Transverse colon (tissue), 4 donors: ENCODE data around the gene WASF2. TPM values are rescaled to one million over a fixed set of nuclear protein-coding genes. Genes with fewer than 3 reads are reported as not detected.

Experiments
- DNase-seq: peaks from one replicate; pipeline ENCODE4 v3.0.0-alpha.2; 2019
- H3K27ac ChIP-seq, 4 donors: fragments of 200-600 bp; sonication (generic); 2 replicates each; pipeline ENCODE4 v1.5.1; 2016 to 2018; ENCODE audit warnings: inconsistent platforms in 4 of 4
- H3K27me3 ChIP-seq: fragments of 200-600 bp; sonication (generic); 2 replicates; pipeline ENCODE4 v1.5.1; 2017; ENCODE audit warnings: inconsistent platforms
- H3K36me3 ChIP-seq, 4 donors: fragments of 200-600 bp; sonication (generic); 2 replicates each; pipeline ENCODE4 v1.5.1; 2017 to 2019; ENCODE audit warnings: inconsistent platforms in 4 of 4
- H3K4me1 ChIP-seq, 4 donors: fragments of 200-600 bp; sonication (generic); 2 replicates each; pipeline ENCODE4 v1.5.1; 2017 to 2020; ENCODE audit warnings: inconsistent platforms in 4 of 4
- H3K4me3 ChIP-seq, 4 donors: fragments of 200-600 bp; sonication (generic); 1 replicate in 1 of 4; 2 replicates in 3 of 4; pipeline versions ENCODE4 v1.5.1 to v1.6.1; 2017 to 2019; ENCODE audit warnings: inconsistent platforms in 4 of 4
- H3K9me3 ChIP-seq, 2 donors: fragments of 200-600 bp; sonication (generic); 2 replicates each; pipeline ENCODE4 v1.5.1; 2017 to 2019; ENCODE audit warnings: inconsistent platforms in 2 of 2
- CTCF ChIP-seq, 5 experiments: fragments of 200-600 bp in 3 of 5; fragments of 450-650 bp in 2 of 5; sonication (generic) in 3 of 5; IDR thresholded peaks; 1 replicate in 2 of 5; 2 replicates in 3 of 5; pipeline ENCODE4 v1.5.1; 2016 to 2017; ENCODE audit warnings: antibody characterized with exemption in 5 of 5, inconsistent platforms in 3 of 5, mild to moderate bottlenecking in 2 of 5, moderate library complexity in 1 of 5
- EP300 ChIP-seq: sonication (generic); formaldehyde crosslinking; IDR thresholded peaks from one replicate; pipeline ENCODE4 v1.6.1; 2017; ENCODE audit warnings: antibody characterized with exemption, low read depth
- POLR2A ChIP-seq: fragments of 450-650 bp; IDR thresholded peaks from one replicate; pipeline ENCODE4 v1.6.1; 2016; ENCODE audit warnings: antibody characterized with exemption, mild to moderate bottlenecking, moderate library complexity
- POLR2AphosphoS5 ChIP-seq, 3 donors: sonication (generic); formaldehyde crosslinking; IDR thresholded peaks; one replicate each; pipeline ENCODE4 v1.6.1; 2016; ENCODE audit warnings: antibody characterized with exemption in 3 of 3
- WGBS, 2 donors: methylation state at CpG; one replicate each; pipeline ENCODE4 v1.1.5; 2018; ENCODE audit warnings: low coverage in 1 of 2; 5-methylcytosine and 5-hydroxymethylcytosine counted together
- in situ Hi-C, 4 donors: fragments of 200-750 bp; cut with MboI; loops; one replicate each; pipeline versions ENCODE4 v1.15.0 to v1.15.1; 2017; ENCODE audit warnings: low sequenced_read_pairs in 3 of 4, low pct_ligation_motif_present in 1 of 4, low pct_unique_long_range_greater_than_20kb in 1 of 4
- intact Hi-C: fragments of 100-400 bp; cut with DNase I; formaldehyde crosslinking; loops from one replicate; pipeline ENCODE4 v1.15.1; 2023; ENCODE audit warnings: low total_unique reads
- total RNA-seq, 4 donors: library from RNA; depleted of rRNA; stranded (reverse); fragments of >200 nt; gene quantifications; one replicate each; pipeline ENCODE4 v1.1.0, GENCODE V29; 2016

The WASF2 gene
- total RNA-seq, 4 donors from 2014 or later, result 34.6 to 114 (median 60.9) TPM

GRCh38 chr1:27405074-27405473, 84.9 kb downstream of the WASF2 start:
- no peaks in the 10 kb centered on the region for H3K27me3 ChIP-seq
- in situ Hi-C loops (loop anchor here in 1 of 4 donors (10.0 kb wide), 1 partner anchor 200 kb away; the partner anchor contains the start of gene AHDC1), intact Hi-C loops (no loop called here)
- H3K36me3 ChIP-seq, result peaks cover 0 to 27% (median 12%) of the 10 kb centered on the region in 4 donors
- no peak overlapping the region for H3K4me3 ChIP-seq
- peaks cover 10 to 54% (median 42%) of the 10 kb centered on the region in 4 donors for H3K4me1 ChIP-seq
- peak overlapping the region; percentile 65 to 88 (median 81) for H3K27ac ChIP-seq
- no peak for DNase-seq
- H3K9me3 ChIP-seq, result no peaks in the 10 kb centered on the region
- 78% methylated on average over 13 of the region's 13 CpGs; no CpG with 5 or more reads in 1 of the 2 donors for WGBS, 2 donors
- TF ChIP-seq CTCF (IDR thresholded peaks at IDR 0.05) (no peak), POLR2A (no peak), EP300 (no peak), POLR2AphosphoS5 (IDR thresholded peaks at IDR 0.05) (no peak)

GRCh38 chr1:27403931-27404330, 86.0 kb downstream of the WASF2 start:
- TF ChIP-seq CTCF (IDR thresholded peaks at IDR 0.05) (no peak), EP300 (no peak), POLR2AphosphoS5 (IDR thresholded peaks at IDR 0.05) (no peak), POLR2A (no peak)
- no peak for DNase-seq
- peak overlapping the region; percentile 65 to 88 (median 81) for H3K27ac ChIP-seq
- H3K27me3 ChIP-seq, result no peaks in the 10 kb centered on the region
- in situ Hi-C loops (loop anchor here in 1 of 4 donors (10.0 kb wide), 1 partner anchor 201 kb away; the partner anchor contains the start of gene AHDC1), intact Hi-C loops (no loop called here)
- H3K4me1 ChIP-seq, result peaks cover 10 to 60% (median 42%) of the 10 kb centered on the region in 4 donors
- peaks cover 0 to 21% (median 9%) of the 10 kb centered on the region in 4 donors for H3K36me3 ChIP-seq
- H3K4me3 ChIP-seq, result no peak overlapping the region
- no peaks in the 10 kb centered on the region for H3K9me3 ChIP-seq

- H3K27ac ChIP-seq, result peak overlapping the region; percentile 65 to 88 (median 81)
- H3K4me3 ChIP-seq, result peak overlapping the region in 1 of 4 donors; percentile 6
- H3K9me3 ChIP-seq, result no peaks in the 10 kb centered on the region
- H3K27me3 ChIP-seq, result no peaks in the 10 kb centered on the region
- 55% methylated on average over 24 of the region's 24 CpGs; no CpG with 5 or more reads in 1 of the 2 donors for WGBS, 2 donors
- intact Hi-C loops, result no loop called here
- peak; percentile 55 for DNase-seq
- peak in 1 of 5 experiments; percentile 4 for TF ChIP-seq CTCF (IDR thresholded peaks at IDR 0.05)
- TF ChIP-seq POLR2A, result no peak
- peak in 2 of 3 donors; percentile 12 to 50 for TF ChIP-seq POLR2AphosphoS5 (IDR thresholded peaks at IDR 0.05)
- TF ChIP-seq EP300, result no peak
- peaks cover 10 to 67% (median 42%) of the 10 kb centered on the region in 4 donors for H3K4me1 ChIP-seq
- H3K36me3 ChIP-seq, result peaks cover 0 to 16% (median 7%) of the 10 kb centered on the region in 4 donors
- in situ Hi-C loops, result loop anchor here in 1 of 4 donors (10.0 kb wide), 1 partner anchor 202 kb away; the partner anchor contains the start of gene AHDC1
These were observed 86.8 kb downstream of the WASF2 start for GRCh38 chr1:27403065-27403726.

GRCh38 chr1:27402349-27402754, 87.6 kb downstream of the WASF2 start:
- DNase-seq, result peak; percentile 83
- in situ Hi-C loops (loop anchor here in 1 of 4 donors (10.0 kb wide), 1 partner anchor 202 kb away; the partner anchor contains the start of gene AHDC1), intact Hi-C loops (no loop called here)
- peaks cover 10 to 67% (median 42%) of the 10 kb centered on the region in 4 donors for H3K4me1 ChIP-seq
- TF ChIP-seq POLR2A, result no peak
- no peak for TF ChIP-seq EP300
- peak; percentile 48 to 71 (median 62) for TF ChIP-seq CTCF (IDR thresholded peaks at IDR 0.05)
- peak in 2 of 3 donors; percentile 40 to 59 for TF ChIP-seq POLR2AphosphoS5 (IDR thresholded peaks at IDR 0.05)
- WGBS, 2 donors, result 35% methylated on average over 8 of the region's 8 CpGs; no CpG with 5 or more reads in 1 of the 2 donors
- peaks cover 0 to 8% (median 3%) of the 10 kb centered on the region in 4 donors for H3K36me3 ChIP-seq
- peak overlapping the region; percentile 65 to 88 (median 81) for H3K27ac ChIP-seq
- no peak overlapping the region for H3K4me3 ChIP-seq
- H3K27me3 ChIP-seq, result no peaks in the 10 kb centered on the region
- H3K9me3 ChIP-seq, result no peaks in the 10 kb centered on the region
